ENCODE measurements around the gene STATH.
"Not testable (repeated sequence)": the region's sequence is repeated elsewhere in the genome, so short reads cannot be mapped to it uniquely, and the experiment has no call there.

Gene STATH, protein sequence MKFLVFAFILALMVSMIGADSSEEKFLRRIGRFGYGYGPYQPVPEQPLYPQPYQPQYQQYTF

DNA sequence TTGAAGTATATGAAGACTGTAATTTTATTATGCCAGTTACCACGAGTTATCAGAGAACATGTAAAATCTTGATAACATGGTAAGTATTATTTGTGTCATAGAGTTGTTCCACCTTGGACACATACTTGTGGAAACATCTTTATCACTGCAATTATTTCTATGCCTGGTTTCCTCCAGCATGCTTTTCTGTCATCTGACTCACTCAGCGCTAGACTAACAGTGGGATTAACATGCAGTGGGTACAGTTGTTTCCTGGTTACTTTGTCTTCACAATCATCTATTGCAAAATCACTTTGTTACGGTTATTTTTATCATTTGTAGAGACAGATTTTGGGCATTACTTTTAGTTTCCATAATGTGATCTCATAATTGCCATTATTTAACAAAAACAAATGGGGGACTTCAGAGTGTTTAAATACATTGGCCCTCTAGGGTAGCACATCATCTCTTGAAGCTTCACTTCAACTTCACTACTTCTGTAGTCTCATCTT lies at the start of gene STATH:
STATH (plus strand) TSS at position 441 of the 491 bp plus-strand sequence. CDS start 2,472 bp downstream, outside the sequence.
- no peak for DNase-seq

DNA sequence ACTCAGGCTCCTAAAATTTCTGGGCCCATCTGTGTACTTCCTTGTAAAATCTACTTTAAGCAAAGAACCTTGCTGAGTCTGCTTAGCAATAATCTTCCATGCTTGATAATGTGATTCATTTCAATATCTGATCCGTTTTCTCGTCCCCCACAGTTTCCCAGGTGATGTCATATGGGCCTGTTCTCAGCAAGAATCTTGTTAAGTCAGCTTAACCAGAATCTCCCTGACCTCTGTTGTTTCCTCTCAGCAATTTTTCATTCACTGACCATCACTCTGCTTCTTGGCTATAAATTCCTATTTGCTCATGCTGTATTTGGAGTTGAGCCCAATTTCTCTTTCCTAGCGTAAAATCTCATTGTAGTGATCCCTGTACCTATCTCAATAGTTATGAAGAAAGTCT lies 44.2 kb upstream of the STATH start:
- no peak for DNase-seq

DNA sequence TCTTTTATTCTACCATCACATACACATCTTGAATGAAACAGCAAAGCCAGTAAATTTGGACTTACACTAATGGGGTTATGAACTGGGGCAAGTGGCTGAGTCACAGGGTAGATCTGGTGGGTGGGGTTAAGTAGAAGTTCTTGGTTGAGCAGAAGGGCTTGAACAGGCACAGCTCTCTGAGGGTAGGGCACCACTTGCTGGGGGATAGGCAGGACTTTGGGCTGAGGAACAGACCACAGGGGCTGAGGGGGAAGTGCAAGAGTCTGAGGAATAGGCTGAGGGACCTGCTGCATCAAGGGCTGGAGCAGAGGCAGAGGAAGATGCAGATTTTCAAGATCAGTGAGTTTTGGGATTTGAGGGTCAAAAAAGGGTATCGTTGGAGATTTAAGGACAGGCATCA lies 38.6 kb upstream of the STATH start:
- no peak for DNase-seq

- DNase-seq = no peak
Observed at GRCh38 chr4:69965628-69966027, 30.1 kb upstream of the STATH start, which contains the start of gene CSN2. Gene CSN2, minus strand, starts transcription at chr4:69965728. Its CDS starts 4,733 bp downstream, at chr4:69960995.

DNA sequence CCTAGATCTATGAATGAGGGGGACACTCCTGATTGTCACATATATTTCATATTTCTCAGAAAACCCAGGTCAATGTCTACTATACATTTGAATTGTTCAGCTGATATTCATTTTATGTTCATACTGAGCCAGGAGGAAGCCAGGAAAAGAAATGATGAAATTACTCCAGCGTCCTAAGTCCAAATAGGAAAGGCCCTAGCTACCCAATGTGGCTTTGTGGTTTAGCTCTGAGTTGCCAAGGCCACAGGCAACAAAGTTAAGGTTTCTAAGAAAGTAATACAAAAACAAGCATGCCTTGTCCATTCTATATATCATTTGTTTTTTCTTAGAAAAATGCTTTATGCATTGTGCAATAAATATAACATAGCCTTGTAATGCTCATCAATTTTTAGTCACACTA lies 25.7 kb upstream of the STATH start:
- DNase-seq = no peak

GRCh38 chr4:69974631-69975030 lies 21.1 kb upstream of the STATH start:
- no peak for DNase-seq

DNA sequence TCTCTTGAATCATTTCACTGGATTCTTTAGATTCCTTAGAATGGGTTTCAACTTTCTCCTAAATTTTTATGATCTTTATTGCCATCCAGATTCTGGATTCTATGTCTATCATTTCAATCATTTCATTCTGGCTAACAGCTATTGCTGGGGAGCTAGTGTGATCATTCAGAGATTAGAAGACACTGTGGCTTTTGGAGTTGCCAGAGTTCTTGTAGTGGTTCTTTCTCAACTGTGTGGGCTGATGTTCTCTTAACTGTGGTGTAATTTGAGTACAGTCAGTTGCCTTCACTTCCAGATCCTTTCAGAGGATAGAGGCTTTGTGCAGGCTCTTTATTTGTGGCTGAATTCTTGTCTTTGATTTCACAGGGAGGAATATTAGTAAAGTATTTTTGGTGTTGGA lies 18.2 kb upstream of the STATH start:
- no peak for DNase-seq

- DNase-seq = peak in 1 of 2 experiments; percentile 37
Observed at GRCh38 chr4:69984030-69984443, 11.7 kb upstream of the STATH start.

GRCh38 chr4:69986663-69987062 lies 9.1 kb upstream of the STATH start:
- DNase-seq = no peak

GRCh38 chr4:69991016-69991415 lies 4.8 kb upstream of the STATH start:
- DNase-seq = no peak

GRCh38 chr4:69994782-69995181 lies 984 bp upstream of the STATH start:
- DNase-seq = no peak

DNA sequence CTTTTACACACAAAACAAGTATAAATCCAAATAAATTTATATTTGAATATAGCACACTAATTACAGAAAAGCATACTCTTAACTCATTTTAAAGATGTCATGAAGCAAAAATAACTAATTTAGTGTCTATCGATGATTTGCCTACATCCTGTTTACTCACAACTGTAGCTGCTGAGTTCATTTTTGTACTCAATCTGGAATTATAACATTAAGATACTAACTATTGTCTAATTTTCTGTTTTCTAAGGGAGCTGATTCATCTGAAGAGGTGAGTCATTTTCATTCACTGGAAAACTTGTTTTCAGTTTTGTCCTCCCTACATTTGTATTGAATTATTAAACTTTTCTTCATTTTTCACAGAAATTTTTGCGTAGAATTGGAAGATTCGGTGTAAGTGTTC lies 3.7 kb downstream of the STATH start:
- no peak for DNase-seq

DNA sequence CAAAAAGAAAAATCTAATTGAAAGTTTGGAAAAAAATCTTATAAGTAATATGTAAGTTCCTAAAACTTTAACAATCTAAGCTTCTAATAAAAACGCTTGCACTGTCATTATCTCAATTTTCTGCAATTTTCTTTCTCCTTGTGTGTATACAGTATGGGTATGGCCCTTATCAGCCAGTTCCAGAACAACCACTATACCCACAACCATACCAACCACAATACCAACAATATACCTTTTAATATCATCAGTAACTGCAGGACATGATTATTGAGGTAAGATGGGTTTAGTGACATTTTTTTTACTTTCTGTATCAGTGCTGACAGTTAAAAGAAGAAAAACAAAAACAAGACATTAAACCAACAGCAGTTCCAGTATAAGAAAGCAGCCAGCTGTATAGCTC lies 4.9 kb downstream of the STATH start:
- no peak for DNase-seq

- DNase-seq = no peak
Observed at GRCh38 chr4:70002507-70002906, 6.7 kb downstream of the STATH start.

GRCh38 chr4:70008771-70009170 lies 13.0 kb downstream of the STATH start:
- no peak for DNase-seq

GRCh38 chr4:70019006-70019405 lies 23.2 kb downstream of the STATH start:
- not testable (repeated sequence) for DNase-seq

DNA sequence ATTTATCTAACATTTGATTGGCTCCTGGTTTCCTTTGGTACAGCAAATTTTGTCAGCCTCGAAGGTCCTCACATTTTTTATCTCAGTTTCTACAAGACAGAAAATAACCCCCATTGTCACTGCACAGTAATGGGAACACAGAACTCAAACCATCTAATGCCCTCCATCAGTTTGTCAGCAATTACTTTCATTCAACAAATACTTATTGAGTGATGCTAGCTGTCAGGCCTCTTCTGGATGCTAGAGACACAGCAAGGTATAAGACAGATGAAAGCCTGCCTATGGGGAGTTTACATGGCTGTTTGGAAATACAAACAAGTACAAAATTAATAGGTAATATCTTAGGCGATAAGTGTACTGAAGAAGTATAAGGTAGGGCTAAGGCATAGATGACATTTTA lies 27.5 kb downstream of the STATH start:
- DNase-seq = no peak

DNA sequence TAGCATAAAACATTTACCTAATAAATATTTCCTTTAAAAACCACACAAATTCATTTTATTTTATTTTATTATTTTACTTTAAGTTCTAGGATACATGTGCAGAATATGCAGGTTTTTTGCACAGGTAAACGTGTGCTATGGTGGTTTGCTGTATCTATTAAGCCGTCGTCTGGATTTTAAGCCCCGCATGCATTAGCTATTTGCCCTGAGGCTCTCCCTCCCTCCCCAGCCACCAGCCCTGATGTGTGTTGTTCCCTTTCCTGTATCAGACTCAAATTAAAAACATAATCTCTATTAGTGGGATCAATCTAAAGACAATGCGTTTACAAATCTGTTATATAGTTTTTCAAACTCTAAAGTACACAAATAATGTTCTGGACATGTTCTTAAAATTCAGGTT lies 31.2 kb downstream of the STATH start:
- DNase-seq = no peak

- not testable (repeated sequence) for DNase-seq
Observed at GRCh38 chr4:70028159-70028558, 32.4 kb downstream of the STATH start, which contains the start of gene HTN3. Gene HTN3, plus strand, starts transcription at chr4:70028459. Its CDS starts 2,282 bp downstream, at chr4:70030741.

GRCh38 chr4:70037559-70037958 lies 41.8 kb downstream of the STATH start:
- not testable (repeated sequence) for DNase-seq

GRCh38 chr4:70039928-70040327 lies 44.2 kb downstream of the STATH start:
- DNase-seq = not testable (repeated sequence)

DNA sequence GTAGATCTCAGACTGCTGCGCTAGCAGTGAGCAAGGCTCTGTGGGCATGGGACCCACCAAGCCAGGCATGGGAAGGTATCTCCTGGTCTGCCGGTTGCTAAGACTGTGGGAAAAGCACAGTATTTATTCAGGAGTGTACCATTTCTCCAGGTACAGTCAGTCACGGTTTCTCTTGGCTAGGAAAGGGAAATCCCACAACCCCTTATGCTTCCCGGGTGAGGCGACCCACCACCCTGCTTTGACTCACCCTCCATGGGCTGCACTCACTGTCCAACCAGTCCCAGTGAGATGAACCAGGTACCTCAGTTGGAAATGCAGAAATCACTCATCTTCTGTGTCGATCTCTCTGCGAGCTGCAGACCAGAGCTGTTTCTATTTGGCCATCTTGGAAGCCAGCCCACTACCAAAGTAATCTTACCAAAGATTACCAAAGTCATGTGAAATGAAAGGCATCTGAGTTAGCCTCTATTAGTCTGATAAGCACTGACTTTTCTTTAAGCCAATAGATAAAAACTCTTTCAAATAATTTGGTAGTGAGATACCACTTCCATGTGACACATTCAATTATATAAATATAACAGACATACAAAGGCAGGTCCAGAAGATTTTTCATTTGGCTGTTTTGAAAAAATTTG lies 46.0 kb downstream of the STATH start:
- no peak for DNase-seq

- DNase-seq = not testable (repeated sequence)
Observed at GRCh38 chr4:70050138-70050537, 54.4 kb downstream of the STATH start, which contains the start of gene HTN1. Gene HTN1, plus strand, starts transcription at chr4:70050438. Its CDS starts 2,639 bp downstream, at chr4:70053077.

All from NCI-H524 (cell line).